Measurements from ENCODE around the gene MPO.

The MPO gene

GRCh38 chr17:58231641-58232040, 49.1 kb downstream of the MPO start:
- Histone ChIP-seq H3K4me3 (ENCODE audit: low read depth in 1 of 2, low read length in 2 of 2) (no peak overlapping the region), H3K27ac (ENCODE audit: low read depth, low read length) (no peak overlapping the region), H3K9me3 (ENCODE audit: low read length) (no peaks in the 10 kb centered on the region), H3K4me1 (ENCODE audit: insufficient read depth, low read length) (no peaks in the 10 kb centered on the region), H3K27me3 (ENCODE audit: control insufficient read depth in 1 of 2, insufficient read depth in 2 of 2, low read length in 2 of 2) (peaks cover 0 to 7% of the 10 kb centered on the region in 2 donors), H3K9ac (ENCODE audit: low read length) (no peak overlapping the region), H3K36me3 (ENCODE audit: insufficient read depth, low read length) (no peaks in the 10 kb centered on the region)

GRCh38 chr17:58229881-58230280, 50.9 kb downstream of the MPO start:
- no peak overlapping the region for H3K9ac ChIP-seq (ENCODE audit: low read length)
- no peaks in the 10 kb centered on the region for H3K27me3 ChIP-seq (ENCODE audit: control insufficient read depth in 1 of 2, insufficient read depth in 2 of 2, low read length in 2 of 2)
- H3K4me3 ChIP-seq (ENCODE audit: low read depth in 1 of 2, low read length in 2 of 2), result no peak overlapping the region
- no peak overlapping the region for H3K27ac ChIP-seq (ENCODE audit: low read depth, low read length)
- H3K9me3 ChIP-seq (ENCODE audit: low read length), result no peaks in the 10 kb centered on the region
- H3K4me1 ChIP-seq (ENCODE audit: insufficient read depth, low read length), result no peaks in the 10 kb centered on the region
- H3K36me3 ChIP-seq (ENCODE audit: insufficient read depth, low read length), result no peaks in the 10 kb centered on the region

GRCh38 chr17:58229384-58229783, 51.4 kb downstream of the MPO start:
- Histone ChIP-seq H3K4me1 (ENCODE audit: insufficient read depth, low read length) (no peaks in the 10 kb centered on the region), H3K9ac (ENCODE audit: low read length) (no peak overlapping the region), H3K27ac (ENCODE audit: low read depth, low read length) (no peak overlapping the region), H3K4me3 (ENCODE audit: low read depth in 1 of 2, low read length in 2 of 2) (no peak overlapping the region), H3K9me3 (ENCODE audit: low read length) (no peaks in the 10 kb centered on the region), H3K27me3 (ENCODE audit: control insufficient read depth in 1 of 2, insufficient read depth in 2 of 2, low read length in 2 of 2) (no peaks in the 10 kb centered on the region), H3K36me3 (ENCODE audit: insufficient read depth, low read length) (no peaks in the 10 kb centered on the region)

GRCh38 chr17:58228679-58229078, 52.1 kb downstream of the MPO start:
- Histone ChIP-seq H3K27me3 (ENCODE audit: control insufficient read depth in 1 of 2, insufficient read depth in 2 of 2, low read length in 2 of 2) (no peaks in the 10 kb centered on the region), H3K4me1 (ENCODE audit: insufficient read depth, low read length) (no peaks in the 10 kb centered on the region)

GRCh38 chr17:58227733-58228132, 53.0 kb downstream of the MPO start:
- Histone ChIP-seq H3K4me3 (ENCODE audit: low read depth in 1 of 2, low read length in 2 of 2) (no peak overlapping the region), H3K9ac (ENCODE audit: low read length) (no peak overlapping the region), H3K4me1 (ENCODE audit: insufficient read depth, low read length) (no peaks in the 10 kb centered on the region), H3K36me3 (ENCODE audit: insufficient read depth, low read length) (no peaks in the 10 kb centered on the region), H3K27ac (ENCODE audit: low read depth, low read length) (no peak overlapping the region), H3K27me3 (ENCODE audit: control insufficient read depth in 1 of 2, insufficient read depth in 2 of 2, low read length in 2 of 2) (no peaks in the 10 kb centered on the region), H3K9me3 (ENCODE audit: low read length) (no peaks in the 10 kb centered on the region)

More at GRCh38 chr17:58228679-58229078, 52.1 kb downstream of the MPO start:
- no peaks in the 10 kb centered on the region for H3K9me3 ChIP-seq (ENCODE audit: low read length)
- no peak overlapping the region for H3K9ac ChIP-seq (ENCODE audit: low read length)
- no peak overlapping the region for H3K27ac ChIP-seq (ENCODE audit: low read depth, low read length)
- H3K36me3 ChIP-seq (ENCODE audit: insufficient read depth, low read length), result no peaks in the 10 kb centered on the region
- H3K4me3 ChIP-seq (ENCODE audit: low read depth in 1 of 2, low read length in 2 of 2), result no peak overlapping the region

- Histone ChIP-seq H3K27ac (ENCODE audit: low read depth, low read length) (no peak overlapping the region), H3K9ac (ENCODE audit: low read length) (no peak overlapping the region), H3K36me3 (ENCODE audit: insufficient read depth, low read length) (no peaks in the 10 kb centered on the region), H3K4me3 (ENCODE audit: low read depth in 1 of 2, low read length in 2 of 2) (no peak overlapping the region), H3K27me3 (ENCODE audit: control insufficient read depth in 1 of 2, insufficient read depth in 2 of 2, low read length in 2 of 2) (no peaks in the 10 kb centered on the region), H3K4me1 (ENCODE audit: insufficient read depth, low read length) (peaks cover 7% of the 10 kb centered on the region), H3K9me3 (ENCODE audit: low read length) (no peaks in the 10 kb centered on the region)
These were observed 56.4 kb downstream of the MPO start for GRCh38 chr17:58224315-58224714.
